HG03064 (cell line): ENCODE results near the gene QRFP.

Source experiments
- ATAC-seq: cut with Tn5 transposase; IDR thresholded peaks from one replicate; pipeline ENCODE4 v1.9.1; 2021; ENCODE audit warnings: low read depth; ENCODE audit not compliant: unreplicated experiment

QRFP gene

DNA sequence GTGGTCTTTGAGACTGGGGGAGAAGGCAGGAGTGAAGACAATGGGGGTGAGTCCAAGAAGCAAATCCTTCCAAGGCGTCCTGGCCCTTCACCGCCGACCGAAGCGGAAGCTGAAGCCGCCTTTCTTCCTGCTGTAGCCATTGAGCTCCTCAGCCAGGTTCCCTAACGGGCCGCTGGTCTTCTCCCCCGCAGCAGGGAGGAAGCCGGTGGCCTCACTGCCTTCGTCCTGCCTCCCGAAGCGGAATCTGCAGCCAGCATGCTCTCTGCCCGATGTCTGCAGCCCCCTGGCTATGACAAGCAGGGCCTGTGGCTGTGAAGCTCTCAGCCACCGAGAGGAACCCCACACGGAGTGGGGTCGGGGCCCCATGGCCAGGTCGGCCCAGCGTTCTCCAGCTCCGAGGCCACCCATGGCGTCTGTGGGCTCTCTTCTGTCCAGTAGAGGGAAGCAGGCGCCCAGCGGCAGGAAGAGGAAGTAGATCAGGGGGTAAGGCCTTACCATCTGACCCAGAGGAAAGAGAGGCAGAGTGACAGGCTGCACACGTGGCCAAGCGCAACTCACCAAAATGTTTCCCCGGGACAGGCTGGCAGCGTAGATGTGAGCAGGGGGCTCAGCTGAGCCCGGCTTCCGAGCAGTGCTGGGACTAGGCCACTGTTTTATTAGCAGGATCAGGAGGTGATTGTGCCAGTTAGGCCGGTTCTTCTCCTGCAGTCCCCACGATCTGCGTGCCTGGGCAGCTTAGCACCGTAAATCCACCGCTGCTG, 3.1 kb downstream of the QRFP start:
- ATAC-seq, result no peak

DNA sequence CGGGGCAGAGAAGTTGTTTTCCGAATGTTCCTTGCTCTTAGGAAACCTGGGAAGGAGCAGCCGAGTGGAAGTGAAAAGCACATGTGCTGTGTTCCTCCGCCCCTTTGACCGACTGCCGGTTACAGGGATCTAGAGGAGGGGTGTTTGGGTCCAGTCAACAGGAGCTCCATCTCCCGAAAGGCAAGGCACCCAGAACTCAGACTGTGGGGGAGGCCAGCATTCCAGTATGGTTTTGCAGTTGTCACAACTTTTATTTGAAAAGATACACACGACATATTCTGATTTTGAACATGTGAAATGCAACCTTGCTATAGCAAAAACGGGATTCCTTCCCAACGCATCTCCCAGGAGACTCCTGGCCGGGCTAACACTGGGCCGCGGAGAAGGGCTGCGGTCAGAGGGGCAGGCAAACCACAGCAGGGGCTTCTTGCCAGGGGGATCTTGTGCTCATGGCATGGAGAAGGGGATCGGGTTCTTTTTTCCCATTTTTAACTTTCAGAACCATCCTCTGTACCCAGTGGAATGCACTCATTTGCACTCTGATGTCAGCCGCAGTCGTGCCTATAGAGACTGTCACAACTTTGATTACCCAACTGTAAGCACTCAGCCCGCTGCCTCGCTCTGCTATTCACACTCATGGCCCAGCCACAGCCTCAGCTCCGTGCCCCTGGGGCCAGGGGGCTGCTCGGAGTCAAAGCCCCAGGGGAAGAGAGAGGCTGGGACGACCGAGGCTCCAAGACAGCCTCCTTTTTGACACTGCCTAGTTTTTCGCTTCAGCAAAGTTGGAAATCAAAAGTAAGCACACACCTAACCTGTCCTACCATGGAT, 3.9 kb downstream of the QRFP start:
- ATAC-seq, result no peak

DNA sequence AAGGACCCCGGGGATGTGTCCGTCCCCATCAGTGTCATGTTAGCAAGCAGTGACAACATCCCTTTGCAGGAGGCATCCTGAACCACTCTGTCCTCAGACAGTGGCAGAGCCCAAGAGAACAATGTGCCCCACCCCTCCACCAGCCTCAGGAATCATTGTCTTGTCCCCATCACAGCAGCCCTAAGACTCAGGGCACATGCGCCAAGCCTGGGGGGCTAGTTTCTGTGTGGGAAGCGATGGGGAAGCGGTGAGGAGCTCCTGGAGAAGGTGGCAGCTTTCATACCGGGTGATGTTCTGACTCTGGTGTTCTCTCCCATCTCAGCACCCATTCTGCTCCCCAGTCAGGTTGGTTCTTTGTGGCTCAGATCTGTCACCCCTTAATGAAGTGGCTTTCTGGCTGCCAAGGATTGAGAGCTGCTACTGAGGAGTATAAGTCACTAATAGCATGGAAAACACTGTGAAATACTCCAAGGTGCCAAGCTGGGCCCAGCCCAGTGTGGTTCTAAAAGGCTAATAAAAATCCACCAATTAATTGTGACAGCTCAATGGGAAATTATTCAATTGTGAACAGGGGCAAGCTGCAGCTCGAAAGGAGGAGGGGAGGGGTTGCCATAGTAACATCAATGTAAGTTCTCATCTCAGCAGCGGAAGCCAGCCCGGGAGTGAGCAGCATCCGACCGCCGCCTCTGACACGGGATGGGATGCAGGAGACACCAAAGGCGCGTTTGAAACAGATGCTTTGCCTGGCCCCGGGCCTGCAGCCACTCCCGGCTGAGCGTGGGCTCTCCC, 4.7 kb downstream of the QRFP start:
- no peak for ATAC-seq

DNA sequence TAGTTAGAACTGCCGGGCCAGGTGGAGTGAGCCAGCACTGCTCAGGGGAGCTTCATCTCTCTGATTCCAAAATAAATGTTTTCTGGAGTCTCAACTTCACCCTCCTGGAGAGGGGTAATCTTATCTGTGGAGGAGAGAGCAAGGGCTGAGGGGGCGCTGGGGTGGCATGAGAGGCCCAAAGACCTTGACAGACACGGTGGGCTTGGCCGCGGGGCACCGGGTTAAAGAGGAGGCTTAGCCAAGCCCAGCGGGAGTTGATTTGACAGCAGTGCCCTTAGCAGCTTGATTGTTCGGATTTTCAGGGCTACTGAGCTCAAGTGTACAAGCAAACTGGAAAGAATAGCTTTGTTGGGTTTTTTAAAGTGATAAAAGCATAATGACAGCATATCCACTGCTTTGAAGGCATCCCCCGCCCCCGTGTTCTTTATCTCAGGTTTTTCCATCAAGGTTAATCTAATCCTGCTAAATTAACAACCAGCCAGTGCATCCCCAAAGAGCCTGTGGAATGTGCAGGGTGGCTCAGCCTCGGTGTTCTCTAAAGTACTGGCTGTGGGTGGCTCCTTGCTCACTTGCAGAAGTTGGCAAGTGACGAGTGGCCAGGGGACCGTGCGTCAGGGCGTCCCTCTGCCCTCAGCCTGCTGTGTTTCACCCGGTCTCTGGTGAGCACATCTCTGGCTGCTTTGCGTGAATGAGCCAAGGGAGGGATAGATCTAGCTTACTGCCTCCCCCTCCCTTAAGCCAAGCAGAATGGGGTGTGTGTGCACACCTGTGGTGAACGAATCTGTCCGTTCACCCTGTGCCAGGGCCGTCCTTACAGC, 5.5 kb downstream of the QRFP start:
- ATAC-seq, result no peak

DNA sequence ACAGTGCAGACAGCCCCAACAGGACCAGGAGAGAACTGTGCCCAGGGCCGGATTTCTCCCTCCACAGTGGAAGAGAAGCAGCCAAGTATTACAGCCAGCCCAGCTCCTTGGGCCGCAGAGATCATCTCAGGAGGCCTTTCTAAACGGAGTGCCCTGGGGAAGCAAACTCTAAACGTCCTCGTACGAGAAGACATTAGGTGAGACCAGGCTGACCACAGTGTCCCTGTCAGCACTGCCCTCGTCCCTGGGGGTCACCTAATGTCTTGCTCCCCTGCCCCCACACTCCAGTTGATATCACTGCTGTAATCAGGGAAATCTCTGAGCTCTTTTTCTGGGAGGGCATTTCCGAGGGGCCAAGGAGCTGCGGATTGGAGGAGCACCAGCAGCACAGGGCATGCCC, 6.5 kb downstream of the QRFP start:
- ATAC-seq, result no peak

DNA sequence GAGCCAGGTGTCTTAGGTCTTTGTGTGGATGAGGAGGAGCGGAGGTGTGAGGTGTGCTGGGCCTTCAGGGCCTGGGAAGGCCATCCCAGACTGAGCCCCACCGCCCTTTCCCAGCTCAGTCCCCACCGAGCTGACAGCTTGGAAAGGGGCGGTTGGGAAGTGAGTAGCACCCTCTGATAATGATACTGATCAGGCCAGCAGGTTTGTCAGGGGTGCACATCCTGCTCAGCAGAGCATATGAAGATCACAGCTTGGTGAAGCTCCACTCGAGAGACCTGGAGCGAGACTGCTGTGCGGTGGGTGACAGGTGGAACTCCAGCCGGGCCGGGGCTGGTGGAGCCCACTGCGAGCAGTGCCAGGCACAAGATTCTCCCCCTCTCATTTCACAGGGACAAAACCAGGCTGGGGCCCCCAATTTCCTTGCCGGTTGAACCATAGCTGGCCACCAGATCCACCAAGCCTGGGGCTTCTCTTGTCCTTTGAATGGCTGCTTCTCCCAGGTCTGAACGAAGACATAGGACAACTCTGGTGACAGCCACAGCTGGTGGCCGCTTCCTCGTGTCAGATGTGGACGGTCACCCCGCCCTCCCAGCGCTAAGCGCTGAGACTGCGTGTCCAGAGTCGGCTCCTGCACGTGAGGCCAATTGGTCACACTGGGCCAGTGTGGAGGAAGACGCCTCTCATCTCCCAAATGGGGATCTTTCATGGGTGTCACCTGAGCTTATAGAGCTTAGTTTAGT, 8.3 kb downstream of the QRFP start:
- ATAC-seq, result no peak

DNA sequence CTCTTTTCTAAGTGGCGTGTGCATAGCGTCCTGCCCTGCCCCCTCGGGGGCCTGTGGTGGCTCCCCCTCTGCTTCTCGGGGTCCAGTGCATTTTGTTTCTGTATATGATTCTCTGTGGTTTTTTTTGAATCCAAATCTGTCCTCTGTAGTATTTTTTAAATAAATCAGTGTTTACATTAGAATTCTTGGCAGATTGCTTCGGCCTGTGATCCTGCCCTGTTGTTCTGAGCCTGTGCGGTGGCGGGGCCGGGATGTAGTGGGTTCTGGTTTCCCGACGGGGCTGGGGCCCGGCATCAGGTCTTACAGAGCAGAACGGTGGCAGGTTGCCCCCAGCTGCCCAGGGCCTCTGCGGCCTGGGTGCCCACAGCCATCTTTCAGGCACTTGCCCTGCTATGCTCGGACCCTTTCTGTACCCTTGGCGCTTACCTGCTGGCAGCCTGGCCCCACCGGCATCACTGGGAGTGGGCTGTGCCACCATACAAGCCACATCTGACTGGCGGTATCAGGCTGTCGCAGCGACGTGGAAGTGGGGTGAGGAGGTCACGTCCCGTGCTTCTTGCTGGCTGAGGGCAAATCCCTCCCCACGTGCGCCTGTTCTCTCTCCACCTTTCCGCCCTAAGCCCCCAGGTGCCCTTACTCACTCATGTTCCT, 9.0 kb downstream of the QRFP start:
- ATAC-seq, result no peak

DNA sequence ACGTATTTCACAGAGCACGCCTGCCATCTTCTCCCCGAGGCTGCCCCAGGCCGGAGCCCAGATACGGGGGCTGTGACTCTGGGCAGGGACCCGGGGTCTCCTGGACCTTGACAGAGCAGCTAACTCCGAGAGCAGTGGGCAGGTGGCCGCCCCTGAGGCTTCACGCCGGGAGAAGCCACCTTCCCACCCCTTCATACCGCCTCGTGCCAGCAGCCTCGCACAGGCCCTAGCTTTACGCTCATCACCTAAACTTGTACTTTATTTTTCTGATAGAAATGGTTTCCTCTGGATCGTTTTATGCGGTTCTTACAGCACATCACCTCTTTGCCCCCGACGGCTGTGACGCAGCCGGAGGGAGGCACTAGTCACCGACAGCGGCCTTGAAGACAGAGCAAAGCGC, 9.6 kb downstream of the QRFP start:
- ATAC-seq, result no peak

DNA sequence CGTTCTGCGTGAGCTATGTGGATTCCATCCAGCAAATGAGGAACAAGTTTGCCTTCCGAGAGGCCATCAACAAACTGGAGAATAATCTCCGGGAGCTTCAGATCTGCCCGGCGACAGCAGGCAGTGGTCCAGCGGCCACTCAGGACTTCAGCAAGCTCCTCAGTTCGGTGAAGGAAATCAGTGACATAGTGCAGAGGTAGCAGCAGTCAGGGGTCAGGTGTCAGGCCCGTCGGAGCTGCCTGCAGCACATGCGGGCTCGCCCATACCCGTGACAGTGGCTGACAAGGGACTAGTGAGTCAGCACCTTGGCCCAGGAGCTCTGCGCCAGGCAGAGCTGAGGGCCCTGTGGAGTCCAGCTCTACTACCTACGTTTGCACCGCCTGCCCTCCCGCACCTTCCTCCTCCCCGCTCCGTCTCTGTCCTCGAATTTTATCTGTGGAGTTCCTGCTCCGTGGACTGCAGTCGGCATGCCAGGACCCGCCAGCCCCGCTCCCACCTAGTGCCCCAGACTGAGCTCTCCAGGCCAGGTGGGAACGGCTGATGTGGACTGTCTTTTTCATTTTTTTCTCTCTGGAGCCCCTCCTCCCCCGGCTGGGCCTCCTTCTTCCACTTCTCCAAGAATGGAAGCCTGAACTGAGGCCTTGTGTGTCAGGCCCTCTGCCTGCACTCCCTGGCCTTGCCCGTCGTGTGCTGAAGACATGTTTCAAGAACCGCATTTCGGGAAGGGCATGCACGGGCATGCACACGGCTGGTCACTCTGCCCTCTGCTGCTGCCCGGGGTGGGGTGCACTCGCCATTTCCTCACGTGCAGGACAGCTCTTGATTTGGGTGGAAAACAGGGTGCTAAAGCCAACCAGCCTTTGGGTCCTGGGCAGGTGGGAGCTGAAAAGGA, 10.9 kb downstream of the QRFP start:
- no peak for ATAC-seq

DNA sequence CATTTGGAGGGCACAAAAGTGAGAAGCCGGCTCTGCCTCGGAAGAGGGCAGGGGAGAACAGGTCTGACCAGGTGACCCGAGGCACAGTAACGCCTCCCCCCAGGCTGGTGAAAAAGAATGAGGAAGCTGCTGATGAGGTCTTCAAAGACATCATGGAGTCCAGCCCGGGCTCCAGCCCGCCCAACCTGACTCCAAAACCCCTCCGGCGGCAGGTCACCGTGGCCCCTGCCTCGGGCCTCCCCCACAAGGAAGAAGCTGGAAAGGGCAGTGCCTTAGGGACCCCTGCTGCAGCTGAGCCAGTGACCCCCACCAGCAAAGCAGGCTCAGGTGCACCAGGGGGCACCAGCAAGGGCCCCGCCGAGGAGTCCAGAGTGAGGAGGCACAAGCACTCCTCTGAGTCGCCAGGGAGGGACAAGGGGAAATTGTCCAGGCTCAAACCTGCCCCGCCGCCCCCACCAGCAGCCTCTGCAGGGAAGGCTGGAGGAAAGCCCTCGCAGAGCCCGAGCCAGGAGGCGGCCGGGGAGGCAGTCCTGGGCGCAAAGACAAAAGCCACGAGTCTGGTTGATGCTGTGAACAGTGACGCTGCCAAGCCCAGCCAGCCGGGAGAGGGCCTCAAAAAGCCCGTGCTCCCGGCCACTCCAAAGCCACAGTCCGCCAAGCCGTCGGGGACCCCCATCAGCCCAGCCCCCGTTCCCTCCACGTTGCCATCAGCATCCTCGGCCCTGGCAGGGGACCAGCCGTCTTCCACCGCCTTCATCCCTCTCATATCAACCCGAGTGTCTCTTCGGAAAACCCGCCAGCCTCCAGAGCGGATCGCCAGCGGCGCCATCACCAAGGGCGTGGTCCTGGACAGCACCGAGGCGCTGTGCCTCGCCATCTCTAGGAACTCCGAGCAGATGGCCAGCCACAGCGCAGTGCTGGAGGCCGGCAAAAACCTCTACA, 11.8 kb downstream of the QRFP start:
- no peak for ATAC-seq

DNA sequence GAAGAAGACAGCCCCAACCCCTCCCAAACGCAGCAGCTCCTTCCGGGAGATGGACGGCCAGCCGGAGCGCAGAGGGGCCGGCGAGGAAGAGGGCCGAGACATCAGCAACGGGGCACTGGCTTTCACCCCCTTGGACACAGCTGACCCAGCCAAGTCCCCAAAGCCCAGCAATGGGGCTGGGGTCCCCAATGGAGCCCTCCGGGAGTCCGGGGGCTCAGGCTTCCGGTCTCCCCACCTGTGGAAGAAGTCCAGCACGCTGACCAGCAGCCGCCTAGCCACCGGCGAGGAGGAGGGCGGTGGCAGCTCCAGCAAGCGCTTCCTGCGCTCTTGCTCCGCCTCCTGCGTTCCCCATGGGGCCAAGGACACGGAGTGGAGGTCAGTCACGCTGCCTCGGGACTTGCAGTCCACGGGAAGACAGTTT, 12.5 kb downstream of the QRFP start:
- ATAC-seq, result no peak

DNA sequence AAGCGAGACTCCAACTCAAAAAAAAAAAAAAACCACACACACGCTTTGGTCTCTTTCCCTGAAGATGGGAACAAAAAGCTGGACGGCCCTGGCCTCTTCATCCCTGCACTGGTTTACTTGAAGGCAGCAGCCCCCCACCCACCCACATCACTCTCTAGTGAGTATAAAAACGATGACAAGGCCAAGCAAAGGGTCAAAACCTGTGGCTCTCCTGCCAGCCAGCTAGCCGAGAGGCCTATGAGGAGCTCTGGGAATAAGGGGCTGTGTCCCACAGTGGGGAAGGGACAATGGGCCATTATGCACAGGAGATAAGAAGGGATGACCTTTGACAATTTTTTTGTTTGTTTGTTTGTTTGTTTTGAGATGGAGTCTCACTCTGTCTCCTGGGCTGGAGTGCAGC, 13.1 kb downstream of the QRFP start:
- no peak for ATAC-seq

DNA sequence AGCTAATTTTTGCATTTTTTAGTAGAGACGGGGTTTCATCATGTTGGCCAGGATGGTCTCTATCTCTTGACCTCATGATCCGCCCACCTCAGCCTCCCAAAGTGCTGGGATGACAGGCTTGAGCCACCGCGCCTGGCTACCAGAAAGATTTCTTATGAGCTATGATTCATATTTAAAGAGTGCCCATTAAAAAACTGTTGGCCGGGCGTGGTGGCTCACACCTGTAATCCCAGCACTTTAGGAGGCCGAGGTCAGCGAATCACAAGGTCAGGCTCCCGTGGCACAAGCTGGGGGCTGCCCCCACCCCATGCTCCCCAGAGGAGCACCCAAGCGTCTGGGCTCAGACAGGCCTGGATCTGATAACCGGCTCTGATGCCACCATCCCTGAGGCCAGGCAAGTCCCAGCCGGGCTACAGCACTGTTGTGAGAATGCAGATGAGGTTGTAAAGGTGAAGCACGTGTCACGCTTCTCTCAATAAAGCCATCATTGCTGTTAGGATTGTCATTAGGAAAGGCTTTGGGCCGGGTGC, 13.9 kb downstream of the QRFP start:
- no peak for ATAC-seq

DNA sequence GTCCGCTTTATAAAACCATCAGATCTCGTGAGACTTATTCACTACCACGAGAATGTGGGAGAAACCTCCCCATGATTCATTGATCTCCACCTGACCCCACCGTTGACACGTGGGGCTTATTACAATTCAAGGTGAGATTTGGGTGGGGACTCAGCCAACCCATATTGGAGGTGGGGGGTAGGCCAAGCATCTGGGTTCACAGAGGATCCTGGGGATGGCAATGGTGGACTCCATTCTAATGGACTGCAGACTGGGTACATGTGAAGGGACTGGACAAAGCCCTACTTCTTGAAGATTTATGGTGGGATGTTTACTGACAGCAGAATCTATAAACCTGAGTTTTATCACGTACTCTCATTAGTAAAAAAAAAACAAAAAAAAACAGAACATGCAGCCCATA, 15.1 kb downstream of the QRFP start:
- ATAC-seq, result no peak

DNA sequence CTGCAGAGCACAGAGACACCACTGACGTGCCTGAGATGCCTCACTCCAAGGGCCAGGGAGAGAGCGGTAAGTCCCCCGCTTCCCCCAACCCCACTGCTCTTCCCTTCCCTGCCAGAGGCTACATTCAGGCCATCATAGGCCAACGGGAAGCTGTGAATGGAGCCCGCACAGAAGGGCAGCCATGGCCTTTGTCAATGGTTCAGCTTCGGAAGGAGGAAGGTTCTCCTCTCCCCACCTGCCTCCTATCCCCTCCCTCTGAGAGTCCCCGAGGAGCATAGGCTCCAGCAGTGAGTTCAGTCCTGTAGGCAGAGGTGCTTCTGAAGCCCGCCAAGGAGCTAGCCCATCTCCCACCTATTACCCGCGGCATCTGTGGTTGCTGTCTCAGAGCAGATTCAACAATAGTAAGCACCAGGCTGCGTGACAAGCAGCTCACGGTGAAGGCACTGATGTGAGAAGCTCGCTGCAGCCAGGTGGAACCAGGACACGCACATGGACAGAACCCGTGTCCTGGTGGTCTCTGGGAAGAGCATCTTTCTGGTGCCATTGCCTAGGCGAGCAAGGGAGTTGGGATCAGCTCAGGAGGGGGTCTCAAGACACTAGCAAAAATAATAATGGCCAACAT, 15.9 kb downstream of the QRFP start:
- no peak for ATAC-seq

DNA sequence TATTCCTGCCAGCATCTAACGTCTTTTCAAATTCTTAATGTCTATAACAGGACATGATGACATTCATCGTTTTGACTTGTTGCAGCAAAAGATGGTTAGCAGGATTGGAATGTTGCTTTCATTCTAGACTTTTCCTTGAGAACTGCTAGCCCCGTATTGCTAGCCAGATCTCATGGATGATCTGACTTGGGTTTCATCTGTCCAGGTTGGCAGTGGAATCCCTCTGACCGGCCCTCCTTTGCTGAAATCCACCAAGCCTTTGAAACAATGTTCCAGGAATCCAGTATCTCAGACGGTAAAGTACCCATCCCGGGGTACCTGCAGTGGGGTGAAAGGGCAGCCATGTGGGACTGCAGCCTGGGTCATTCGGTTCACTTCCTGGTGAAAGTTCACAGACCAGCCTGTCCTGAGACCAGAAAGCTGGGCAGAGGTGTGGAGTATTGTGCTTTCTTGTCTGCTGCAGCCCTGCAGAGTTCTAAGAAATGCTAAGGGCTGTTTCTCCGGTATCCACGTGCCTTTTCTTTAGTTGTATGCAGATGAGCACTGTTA, 16.7 kb downstream of the QRFP start:
- ATAC-seq, result no peak
